GM18861 (cell line): ENCODE data around the gene TNRC18.

Experiments used
- ATAC-seq: cut with Tn5 transposase; IDR thresholded peaks from one replicate; pipeline ENCODE4 v1.9.1; 2021; ENCODE audit not compliant: unreplicated experiment

Gene TNRC18

DNA sequence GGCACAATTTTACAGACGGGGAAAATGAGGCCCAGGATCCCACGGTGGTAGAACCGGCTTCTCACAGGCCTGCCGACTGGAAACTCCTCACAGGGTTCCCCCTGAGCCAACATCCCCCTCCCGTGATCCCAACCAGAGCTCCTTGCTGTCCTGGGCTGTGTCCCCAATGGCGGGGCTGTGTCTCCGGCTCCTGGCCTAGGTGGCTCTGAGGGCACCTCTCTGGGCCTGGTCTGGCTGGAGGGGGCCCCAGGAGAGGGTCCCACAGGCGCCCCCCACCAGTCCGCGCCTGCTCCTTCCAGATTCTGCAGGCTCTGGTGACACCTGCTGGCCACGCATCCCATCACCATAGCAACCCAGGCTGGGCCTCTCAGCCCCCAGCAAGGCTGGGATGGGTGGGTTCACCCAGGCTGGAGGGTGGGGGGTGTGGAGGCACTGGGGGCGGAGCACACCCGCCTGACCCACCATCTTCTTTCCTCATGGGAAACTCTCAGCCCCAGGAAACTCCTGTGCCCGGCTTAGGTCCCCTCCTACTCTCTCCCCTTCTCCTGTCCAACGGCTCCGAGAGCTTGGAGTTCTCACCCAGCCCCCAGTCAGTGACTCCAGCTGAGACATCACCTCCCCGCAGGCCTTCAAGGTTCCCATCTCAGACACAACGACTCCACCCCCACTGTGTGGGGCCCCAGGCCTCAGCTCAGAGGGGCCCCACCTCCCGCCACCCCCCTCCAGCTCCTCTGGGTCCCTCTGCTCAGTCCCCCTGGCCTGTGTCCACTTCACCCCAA lies 27.1 kb upstream of the TNRC18 start:
- no peak for ATAC-seq

DNA sequence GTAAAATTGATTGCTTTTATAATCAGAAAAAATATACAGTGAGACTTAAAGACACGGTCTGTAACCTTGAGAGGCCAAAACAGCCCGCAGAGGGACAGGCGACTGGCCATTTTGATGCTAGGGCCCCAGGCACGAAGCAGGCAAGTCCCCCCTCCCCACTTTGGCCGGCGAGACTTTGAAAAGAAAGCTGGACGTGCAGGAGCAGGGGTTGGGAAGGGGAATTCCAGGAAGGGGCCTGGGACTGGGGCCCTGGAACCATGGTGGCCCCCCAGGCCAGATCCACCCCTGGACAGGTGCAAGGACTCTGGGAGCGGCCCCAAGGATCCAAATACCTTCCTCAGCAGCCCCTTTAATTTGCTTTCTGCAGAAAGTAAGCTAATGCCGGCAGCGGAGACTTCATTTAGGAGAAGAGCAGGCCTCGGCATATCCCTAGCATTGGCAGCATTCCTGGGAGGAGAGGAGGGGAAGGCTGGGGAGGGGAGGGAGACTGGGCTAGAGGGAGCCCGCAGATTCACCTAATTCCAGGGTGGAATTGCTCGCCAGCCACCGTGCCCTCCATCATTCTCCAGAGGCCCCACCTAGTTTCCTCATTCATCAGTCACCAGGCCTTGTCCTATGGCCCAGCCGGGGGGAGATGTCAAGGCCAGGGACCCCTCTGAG lies 24.9 kb upstream of the TNRC18 start:
- ATAC-seq, result no peak

DNA sequence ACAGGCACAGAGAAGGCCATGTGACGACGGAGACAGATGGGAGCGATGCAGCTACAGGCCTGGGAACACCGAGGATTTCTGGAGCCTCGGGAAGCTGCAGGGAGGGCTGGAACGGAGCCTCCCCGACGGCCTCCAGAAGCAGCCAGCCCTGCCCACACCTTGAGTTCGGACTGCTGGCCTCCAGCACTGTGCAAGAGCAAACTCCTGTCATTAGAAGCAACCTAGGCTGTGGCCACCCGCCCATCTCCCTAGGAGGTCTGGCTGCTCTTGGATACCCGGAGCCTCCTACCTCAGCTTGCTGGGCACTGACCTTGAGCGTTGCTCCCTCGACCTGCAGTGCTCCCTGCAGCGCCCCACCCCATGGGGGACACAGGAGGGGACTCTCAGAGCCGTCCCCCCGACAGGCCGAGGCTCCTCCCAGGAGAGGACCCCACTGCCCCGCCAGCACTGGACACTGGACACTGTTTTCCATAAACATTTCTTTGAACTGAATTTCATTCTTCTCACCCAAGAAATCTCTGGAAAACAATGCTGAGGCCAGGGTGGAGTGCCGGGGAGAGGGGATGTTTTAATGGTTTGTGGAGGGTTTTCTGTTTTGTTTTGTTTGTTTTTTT lies 22.5 kb upstream of the TNRC18 start:
- no peak for ATAC-seq

DNA sequence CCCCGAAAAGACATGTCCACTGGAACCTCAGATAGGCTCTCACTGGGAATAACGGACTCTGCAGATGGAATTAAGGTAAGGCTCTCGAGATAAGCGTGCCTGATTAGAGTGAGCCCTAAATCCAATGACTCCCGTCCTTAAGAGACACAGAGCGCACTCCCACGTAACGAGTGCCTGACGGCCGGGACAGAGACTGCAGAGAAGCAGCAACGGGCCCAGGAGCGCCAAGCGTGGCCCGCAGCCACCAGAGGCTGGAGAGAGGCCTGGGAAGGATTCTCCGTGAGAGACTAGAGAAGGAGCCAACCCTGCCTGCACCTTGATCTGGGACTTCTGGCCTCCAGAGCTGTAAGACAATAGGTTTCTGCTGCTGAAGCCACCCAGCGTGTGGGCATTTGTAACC lies 20.0 kb upstream of the TNRC18 start:
- ATAC-seq, result no peak

DNA sequence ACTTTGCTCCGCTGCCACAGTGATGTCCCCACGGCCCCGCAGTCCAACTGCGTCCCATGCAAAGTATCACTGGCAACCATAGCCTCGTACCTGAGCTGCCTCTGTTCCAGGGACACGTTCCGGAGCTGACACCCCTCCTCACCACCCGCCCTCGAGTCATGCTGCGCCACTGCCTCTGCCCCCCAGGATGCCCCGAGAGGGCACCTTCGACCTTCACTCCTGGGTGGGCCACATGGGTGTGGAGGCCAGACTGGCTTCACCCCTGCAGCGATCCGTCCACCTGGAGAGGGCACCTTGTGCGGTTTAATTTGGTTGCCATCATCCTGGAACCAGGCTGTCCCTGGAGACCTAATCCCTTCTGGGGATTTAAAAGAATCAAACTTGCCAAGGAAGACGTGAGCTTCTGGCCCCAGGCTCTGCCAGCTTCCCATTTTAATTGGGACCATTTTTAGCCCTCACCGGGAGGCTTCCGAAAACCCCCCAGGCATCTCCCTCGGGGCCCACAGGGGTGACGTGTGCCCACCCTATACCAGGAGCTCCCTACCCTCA lies 19.2 kb upstream of the TNRC18 start:
- ATAC-seq, result no peak

GRCh38 chr7:5441840-5442503 lies 18.3 kb upstream of the TNRC18 start:
- no peak for ATAC-seq

GRCh38 chr7:5439572-5440496 lies 16.2 kb upstream of the TNRC18 start:
- no peak for ATAC-seq

DNA sequence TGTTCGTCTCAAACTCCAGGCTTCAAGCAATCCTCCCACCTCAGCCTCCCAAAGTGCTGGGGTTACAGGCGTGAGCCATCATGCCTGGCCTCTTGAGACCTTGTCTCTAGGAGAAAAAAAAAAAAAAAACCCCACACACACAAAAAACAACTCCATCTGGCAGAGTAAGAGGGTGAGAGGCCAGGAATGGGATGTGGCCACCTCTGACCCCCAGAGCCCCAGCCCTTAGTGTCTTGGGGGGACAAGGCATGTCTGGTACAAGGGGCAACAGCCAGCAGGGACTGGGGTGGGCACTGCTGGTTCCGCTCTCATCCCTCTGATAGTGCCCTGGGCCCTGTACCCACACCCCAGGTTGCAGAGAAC lies 15.6 kb upstream of the TNRC18 start:
- ATAC-seq, result no peak

- no peak for ATAC-seq
Measured at GRCh38 chr7:5437987-5438386, 14.4 kb upstream of the TNRC18 start.

DNA sequence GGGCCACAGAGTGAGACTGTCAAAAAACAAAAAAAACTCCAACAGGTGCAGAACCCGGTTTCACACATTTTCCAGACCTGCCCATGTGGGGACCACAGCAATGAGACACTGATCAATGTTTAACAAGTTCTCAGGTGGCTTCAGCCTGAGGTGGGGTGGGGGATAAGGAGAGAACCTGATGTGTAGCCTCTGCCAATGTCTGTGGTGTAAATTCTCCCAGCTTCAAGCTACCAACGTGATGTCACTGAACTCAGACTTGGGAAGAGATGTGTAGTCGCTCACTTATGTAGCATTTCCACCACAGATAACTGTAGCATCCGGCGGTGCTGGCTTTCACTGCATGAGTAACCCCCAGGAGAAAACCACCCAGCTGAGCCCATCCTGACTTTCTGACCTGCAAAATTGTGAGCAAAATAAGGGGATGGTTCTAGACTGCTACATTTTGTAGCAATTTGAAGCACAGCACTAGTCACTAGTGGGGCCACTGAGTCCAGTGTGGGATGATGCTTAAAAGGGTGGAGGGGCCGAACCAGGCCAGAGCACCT lies 13.8 kb upstream of the TNRC18 start:
- ATAC-seq, result no peak

- no peak for ATAC-seq
Measured at GRCh38 chr7:5436003-5436678, 12.5 kb upstream of the TNRC18 start.

GRCh38 chr7:5435291-5436002 lies 11.8 kb upstream of the TNRC18 start:
- ATAC-seq, result no peak

DNA sequence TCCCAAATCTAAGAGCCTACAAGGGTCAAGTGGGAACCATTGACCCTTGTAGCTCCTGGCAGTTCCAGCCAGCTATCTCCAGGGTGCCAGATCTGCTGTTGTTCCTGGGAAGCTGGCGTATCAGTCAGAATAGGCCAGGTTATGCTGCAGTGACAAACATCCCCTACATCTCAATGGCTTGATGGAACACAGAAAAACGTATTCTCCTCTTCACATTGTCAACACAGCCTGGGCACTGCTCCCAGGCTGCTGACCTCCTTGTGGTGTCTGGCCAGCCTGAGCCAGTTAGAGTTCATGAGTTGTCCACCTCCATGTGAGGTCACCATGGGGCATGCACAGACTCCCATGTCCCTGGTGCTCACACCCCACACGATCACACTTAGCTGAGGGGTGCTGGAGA lies 9.5 kb upstream of the TNRC18 start:
- no peak for ATAC-seq

GRCh38 chr7:5432691-5433090 lies 9.1 kb upstream of the TNRC18 start:
- ATAC-seq, result no peak

DNA sequence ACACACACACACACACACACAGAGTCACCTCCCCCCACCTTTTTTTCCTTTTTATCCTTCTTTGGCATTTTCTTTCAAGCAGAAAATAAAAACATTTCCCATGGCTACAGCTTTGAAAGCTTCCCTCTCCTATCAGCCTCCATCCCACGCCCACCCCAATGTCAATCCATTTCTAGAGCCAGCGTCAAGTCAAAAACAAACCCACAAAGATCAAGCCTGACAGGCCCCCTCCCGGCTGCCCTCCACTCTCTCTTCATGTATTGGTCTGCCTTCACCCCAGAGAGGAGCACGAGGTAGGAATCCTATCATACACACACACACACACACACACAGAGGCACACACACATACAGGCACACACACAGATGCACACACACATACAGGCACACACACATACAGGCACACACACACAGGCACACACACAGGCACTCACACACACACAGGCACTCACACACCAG lies 8.0 kb upstream of the TNRC18 start:
- no peak for ATAC-seq

GRCh38 chr7:5430612-5430947 lies 6.9 kb upstream of the TNRC18 start:
- ATAC-seq, result no peak

- no peak for ATAC-seq
Measured at GRCh38 chr7:5429857-5430611, 6.4 kb upstream of the TNRC18 start.

DNA sequence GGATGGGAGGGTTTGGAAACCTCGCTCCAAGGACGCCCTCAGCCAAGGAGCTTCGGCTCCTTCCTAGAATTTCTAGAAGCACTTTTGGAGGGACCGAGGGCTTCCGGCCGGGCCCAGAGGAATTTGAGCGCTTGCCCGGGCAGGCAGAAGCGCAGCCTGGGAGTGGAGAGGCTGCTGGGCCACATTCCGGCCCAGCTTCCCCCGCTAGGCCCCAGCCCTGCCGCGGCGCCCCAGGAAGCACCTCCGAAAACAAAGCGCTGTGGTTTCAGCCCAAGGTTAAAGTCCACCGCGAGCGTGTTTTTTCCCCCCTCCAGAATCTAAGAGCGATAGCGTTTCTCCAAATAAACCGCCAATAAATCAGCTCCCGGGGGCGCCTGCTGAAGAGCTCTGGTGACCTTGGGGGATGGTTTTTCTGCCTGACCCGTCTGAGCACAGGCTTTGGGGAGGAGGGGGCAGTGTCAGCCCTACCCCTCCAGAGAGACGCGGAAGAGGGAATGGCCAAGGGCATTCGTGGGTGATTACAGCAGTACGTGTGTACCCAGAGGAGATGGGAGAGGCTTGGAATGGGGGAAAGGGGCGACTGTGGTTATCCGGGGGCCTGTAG lies 5.7 kb upstream of the TNRC18 start:
- ATAC-seq, result no peak
